Pericardium fibroblast (primary cell): ENCODE data around the gene AP3S2. TPM values are rescaled to one million over a fixed set of nuclear protein-coding genes. Genes with fewer than 3 reads are reported as not detected.

Experiments
- total RNA-seq: library from RNA; depleted of rRNA; stranded (reverse); fragments of >200 nt; gene quantifications from 2 replicates; pipeline ENCODE4 v1.2.3, GENCODE V29; 2015

The AP3S2 gene
- total RNA-seq, result 15.2 and 27.3 TPM in 2 replicates

DNA sequence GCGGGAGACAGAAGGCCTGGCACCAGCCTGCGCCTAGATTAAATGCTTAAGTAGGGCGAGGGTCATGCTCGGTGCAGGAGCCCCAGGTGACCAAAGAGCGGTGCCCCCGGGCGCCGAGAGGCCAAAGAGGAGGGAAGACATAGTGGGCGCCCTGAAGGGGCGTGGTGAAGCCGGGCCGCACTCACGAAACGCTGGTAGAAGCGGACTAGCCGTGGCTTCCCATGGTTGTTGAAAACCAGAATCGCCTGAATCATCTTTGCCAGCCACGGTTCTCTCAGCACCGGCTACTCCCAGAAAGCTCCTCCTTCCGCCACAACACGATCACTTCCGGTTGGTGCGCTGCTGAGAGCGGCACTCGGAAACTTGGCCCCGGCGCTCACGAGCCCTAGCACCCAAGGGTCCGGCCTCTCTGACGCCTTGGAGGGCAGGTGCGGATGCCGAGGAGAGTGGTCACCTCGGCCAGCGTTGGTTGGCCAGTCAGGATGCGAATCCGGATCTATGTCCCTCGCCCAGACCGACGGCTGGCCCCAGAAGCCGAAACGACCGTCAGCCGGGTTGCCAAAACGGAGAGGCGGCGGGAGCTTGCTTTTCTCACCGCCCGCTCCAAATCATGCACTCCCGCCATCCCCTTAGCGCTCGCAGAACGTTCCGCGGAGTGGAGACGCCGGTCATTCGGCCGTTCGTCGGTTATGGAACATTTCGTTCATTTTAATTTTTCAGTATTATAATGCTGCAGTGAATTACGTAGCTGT lies at the start of gene AP3S2:
TSS of gene AP3S2 (minus strand) at position 299 of the 752 bp plus-strand sequence. CDS start at position 254, 45 bp downstream.

DNA sequence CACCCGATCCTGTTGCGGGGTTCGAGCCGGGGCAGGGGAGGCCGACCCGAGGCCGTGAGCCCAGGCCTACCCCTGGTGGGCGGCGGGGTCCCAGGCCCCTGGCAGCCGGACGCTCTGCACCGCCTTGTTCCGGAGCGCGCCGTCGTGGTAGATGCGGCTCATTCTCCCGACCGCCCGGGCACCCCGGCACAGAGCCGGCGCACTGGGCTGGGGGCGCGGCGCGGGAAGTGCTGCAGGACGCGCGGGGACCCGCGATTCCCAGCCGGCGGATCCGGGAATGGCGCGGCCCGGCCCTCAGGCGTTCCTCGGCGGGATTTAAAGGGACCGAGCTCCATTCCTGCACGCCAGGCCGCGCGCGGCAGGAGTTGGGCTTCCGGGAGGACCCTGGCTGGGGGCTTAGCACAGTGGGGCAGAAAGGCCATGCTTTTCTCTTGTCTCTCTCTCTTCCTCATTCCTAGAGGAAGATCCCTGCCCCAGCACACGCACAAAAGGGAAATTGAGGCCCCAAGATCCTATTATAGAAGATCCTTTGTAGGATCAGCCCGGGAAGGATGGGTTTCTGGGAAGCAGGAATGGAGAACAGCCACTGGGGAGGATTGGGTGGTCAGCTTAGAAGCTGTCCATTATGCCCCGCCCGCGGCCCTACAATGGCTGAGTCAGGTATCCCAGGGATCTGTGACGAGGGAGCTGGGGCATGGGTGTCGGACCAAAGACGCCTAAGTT lies 19.0 kb upstream of the AP3S2 start, which contains the start of gene ARPIN:
TSS of gene ARPIN (minus strand) at position 279 of the 723 bp plus-strand sequence. CDS start at position 162, 117 bp downstream.

Other genes starting within 250 kb of the AP3S2 start
- gene KIF7, start 238.5 kb downstream of the AP3S2 start, total RNA-seq, result 13.8 and 14.1 TPM in 2 replicates
- gene PLIN1, start 214.6 kb downstream of the AP3S2 start, total RNA-seq, result 0.26 and 1.2 TPM in 2 replicates
- gene PEX11A, start 203.2 kb downstream of the AP3S2 start, total RNA-seq, result 3.6 and 5.1 TPM in 2 replicates
- gene WDR93, start 203.2 kb downstream of the AP3S2 start, total RNA-seq, result not detected in 2 replicates
- 0.23 and 0.26 TPM in 2 replicates for gene MESP1, start 142.7 kb downstream of the AP3S2 start, total RNA-seq
- gene MESP2, start 117.7 kb downstream of the AP3S2 start, total RNA-seq, result 0.23 and 0.68 TPM in 2 replicates
- 210 and 233 TPM in 2 replicates for gene ANPEP, start 79.1 kb downstream of the AP3S2 start, total RNA-seq
- gene ARPIN, start 19.0 kb upstream of the AP3S2 start, total RNA-seq, result 9.8 and 14.0 TPM in 2 replicates
- 5.8 and 8.3 TPM in 2 replicates for gene ZNF710, start 107.3 kb upstream of the AP3S2 start, total RNA-seq
- 46.3 and 56.2 TPM in 2 replicates for gene IDH2, start 208.5 kb upstream of the AP3S2 start, total RNA-seq